ENCODE measurements around the gene LHFPL4. TPM values are rescaled to one million over a fixed set of nuclear protein-coding genes. Genes with fewer than 3 reads are reported as not detected.

The LHFPL4 gene
- total RNA-seq, 4 donors from 2014 or later: 0.04 to 0.13 TPM; not detected in 2

DNA sequence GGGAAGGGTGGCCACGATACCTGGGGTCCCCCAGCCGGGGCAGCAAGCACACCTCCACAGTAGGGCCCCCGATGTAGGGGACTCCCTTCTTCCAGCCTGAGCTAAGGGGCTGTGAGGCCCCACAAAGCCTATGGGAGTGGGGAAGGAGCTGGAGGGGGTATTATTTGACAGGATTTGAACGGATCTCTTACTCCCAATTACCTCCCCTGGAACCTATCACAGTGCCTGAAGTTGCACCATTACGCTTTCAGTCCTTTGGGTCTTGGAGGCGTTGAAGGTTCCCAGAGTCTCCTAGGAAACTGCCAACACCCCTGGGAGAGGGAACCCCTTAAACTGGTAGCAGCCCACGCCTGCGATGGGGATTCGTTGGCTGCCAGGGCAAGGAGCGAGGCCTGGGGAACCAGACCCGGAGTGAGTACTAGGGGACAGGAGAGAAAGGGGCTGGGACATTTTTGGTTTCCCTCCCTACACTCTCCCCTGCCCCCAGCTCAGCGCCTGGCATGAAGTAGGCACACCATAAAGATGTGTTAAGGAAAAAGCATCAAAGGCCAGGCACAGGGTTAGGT lies 409 bp upstream of the LHFPL4 start:
- Histone ChIP-seq H3K4me3 (no peak overlapping the region), H3K4me1 (peaks cover 0 to 9% (median 0%) of the 10 kb centered on the region in 3 donors), H3K9me3 (no peaks in the 10 kb centered on the region), H3K27me3 (peaks cover 68% of the 10 kb centered on the region), H3K36me3 (no peaks in the 10 kb centered on the region), H3K27ac (no peak overlapping the region)
- TF ChIP-seq, protein P1, sequence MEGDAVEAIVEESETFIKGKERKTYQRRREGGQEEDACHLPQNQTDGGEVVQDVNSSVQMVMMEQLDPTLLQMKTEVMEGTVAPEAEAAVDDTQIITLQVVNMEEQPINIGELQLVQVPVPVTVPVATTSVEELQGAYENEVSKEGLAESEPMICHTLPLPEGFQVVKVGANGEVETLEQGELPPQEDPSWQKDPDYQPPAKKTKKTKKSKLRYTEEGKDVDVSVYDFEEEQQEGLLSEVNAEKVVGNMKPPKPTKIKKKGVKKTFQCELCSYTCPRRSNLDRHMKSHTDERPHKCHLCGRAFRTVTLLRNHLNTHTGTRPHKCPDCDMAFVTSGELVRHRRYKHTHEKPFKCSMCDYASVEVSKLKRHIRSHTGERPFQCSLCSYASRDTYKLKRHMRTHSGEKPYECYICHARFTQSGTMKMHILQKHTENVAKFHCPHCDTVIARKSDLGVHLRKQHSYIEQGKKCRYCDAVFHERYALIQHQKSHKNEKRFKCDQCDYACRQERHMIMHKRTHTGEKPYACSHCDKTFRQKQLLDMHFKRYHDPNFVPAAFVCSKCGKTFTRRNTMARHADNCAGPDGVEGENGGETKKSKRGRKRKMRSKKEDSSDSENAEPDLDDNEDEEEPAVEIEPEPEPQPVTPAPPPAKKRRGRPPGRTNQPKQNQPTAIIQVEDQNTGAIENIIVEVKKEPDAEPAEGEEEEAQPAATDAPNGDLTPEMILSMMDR (IDR thresholded peaks at IDR 0.05): no peak
- TF ChIP-seq POLR2A (IDR thresholded peaks at IDR 0.05): no peak
- no peak for TF ChIP-seq EP300 (IDR thresholded peaks at IDR 0.05)
- TF ChIP-seq POLR2AphosphoS5 (IDR thresholded peaks at IDR 0.05): no peak
- no peak for ATAC-seq
- 43% methylated on average over 5 of the region's 12 CpGs; no CpG with 5 or more reads in 1 of the 2 donors for WGBS, 2 donors (ENCODE audit: low coverage in 1 of 2)

DNA sequence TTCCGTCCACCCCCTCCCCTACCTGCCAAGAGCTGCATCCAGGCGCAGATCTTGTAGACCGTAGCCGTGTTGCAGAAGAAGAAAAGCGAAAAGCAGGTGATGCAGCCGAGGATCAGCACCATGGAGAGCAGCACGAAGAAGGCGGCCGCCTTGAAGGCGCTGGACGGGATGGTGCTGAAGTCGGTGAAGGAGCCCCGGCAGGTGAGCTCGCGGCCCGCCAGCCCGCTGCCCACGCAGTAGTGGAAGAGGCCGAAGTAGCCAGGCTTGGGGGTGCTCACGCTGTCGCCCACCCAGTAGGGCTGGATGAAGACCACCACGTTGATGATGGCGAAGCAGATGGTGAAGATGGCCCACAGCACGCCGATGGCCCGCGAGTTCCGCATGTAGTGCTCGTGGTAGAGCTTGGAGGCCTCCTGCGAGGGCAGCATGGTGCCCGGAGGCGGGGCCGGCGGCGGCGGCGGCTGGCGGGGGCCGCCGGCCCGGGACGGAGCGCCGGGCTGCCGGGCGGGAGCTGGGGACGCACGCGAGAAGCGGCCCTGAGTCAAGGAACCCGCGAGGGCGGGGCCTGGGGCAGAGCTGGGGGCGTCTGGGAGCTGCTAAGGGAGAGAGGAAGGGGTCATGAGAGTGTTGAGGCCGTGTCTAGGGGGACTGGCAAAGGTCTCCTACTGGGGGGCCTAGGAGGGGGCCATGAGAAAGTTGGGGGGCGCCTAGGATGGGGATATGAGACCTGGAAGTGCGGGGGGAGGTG lies 1.2 kb downstream of the LHFPL4 start:
- H3K9me3 ChIP-seq: no peaks in the 10 kb centered on the region
- peaks cover 0 to 9% (median 0%) of the 10 kb centered on the region in 3 donors for H3K4me1 ChIP-seq
- TF ChIP-seq POLR2AphosphoS5 (IDR thresholded peaks at IDR 0.05) (no peak), EP300 (IDR thresholded peaks at IDR 0.05) (no peak), POLR2A (IDR thresholded peaks at IDR 0.05) (no peak)
- TF ChIP-seq, protein P1 (IDR thresholded peaks at IDR 0.05): no peak
- H3K4me3 ChIP-seq: no peak overlapping the region
- H3K27me3 ChIP-seq: peaks cover 77% of the 10 kb centered on the region
- ATAC-seq: no peak
- H3K27ac ChIP-seq: no peak overlapping the region
- 0 to 13% methylated on average over 1 to 5 of the region's 57 CpGs for WGBS, 2 donors (ENCODE audit: low coverage in 1 of 2)
- H3K36me3 ChIP-seq: no peaks in the 10 kb centered on the region

DNA sequence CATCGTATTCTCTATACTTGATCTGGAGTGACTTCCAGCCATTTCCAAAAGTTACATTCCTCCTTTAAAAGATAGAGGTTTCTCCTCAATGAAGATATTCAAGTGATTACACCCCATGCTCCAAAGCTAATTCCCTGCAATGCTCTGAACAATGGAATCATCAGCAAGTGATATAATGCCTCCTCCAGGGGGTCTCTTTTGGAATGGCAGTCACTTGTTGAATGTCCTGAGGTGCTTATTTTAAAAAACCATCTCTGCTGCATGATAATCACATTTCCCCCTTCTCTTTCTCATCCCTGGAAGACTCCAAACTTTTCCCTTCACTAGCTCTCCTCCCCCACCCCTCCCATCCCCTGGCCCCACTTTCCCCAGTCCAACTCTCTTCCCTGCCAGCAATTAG lies 2.6 kb downstream of the LHFPL4 start:
- H3K36me3 ChIP-seq: no peaks in the 10 kb centered on the region
- peaks cover 77% of the 10 kb centered on the region for H3K27me3 ChIP-seq
- no peak overlapping the region for H3K27ac ChIP-seq
- no peak for ATAC-seq
- no peak for TF ChIP-seq POLR2AphosphoS5 (IDR thresholded peaks at IDR 0.05)
- H3K4me3 ChIP-seq: no peak overlapping the region
- 90 to 100% methylated on average over 1 of the region's 1 CpG for WGBS, 2 donors (ENCODE audit: low coverage in 1 of 2)
- no peaks in the 10 kb centered on the region for H3K9me3 ChIP-seq
- peaks cover 0 to 9% (median 0%) of the 10 kb centered on the region in 3 donors for H3K4me1 ChIP-seq

DNA sequence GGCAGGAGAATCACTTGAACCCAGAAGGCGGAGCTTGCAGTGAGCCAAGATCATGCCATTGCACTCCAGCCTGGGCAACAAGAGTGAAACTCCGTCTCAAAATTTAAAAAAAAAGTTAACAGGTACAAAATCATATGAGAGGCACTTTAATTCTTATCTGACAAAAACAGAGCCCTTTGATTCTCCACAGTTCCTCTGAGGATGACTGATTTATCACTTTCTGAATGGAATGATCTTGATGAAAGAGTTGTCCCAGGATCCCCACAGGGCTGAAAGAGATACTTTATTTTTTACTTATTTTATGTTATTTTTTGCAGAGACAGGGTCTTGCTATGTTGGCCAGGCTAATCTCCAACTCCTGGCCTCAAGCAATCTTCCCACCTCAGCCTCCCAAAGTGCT lies 4.0 kb downstream of the LHFPL4 start:
- H3K36me3 ChIP-seq: no peaks in the 10 kb centered on the region
- TF ChIP-seq, protein P1 (IDR thresholded peaks at IDR 0.05): no peak
- TF ChIP-seq EP300 (IDR thresholded peaks at IDR 0.05) (no peak), POLR2A (IDR thresholded peaks at IDR 0.05) (no peak), POLR2AphosphoS5 (IDR thresholded peaks at IDR 0.05) (no peak)
- WGBS, 2 donors (ENCODE audit: low coverage in 1 of 2): 81 to 85% methylated on average over 2 of the region's 2 CpGs
- H3K9me3 ChIP-seq: no peaks in the 10 kb centered on the region
- no peak overlapping the region for H3K4me3 ChIP-seq
- peaks cover 65% of the 10 kb centered on the region for H3K27me3 ChIP-seq
- H3K4me1 ChIP-seq: peaks cover 0 to 9% (median 0%) of the 10 kb centered on the region in 3 donors
- ATAC-seq: no peak
- H3K27ac ChIP-seq: no peak overlapping the region

DNA sequence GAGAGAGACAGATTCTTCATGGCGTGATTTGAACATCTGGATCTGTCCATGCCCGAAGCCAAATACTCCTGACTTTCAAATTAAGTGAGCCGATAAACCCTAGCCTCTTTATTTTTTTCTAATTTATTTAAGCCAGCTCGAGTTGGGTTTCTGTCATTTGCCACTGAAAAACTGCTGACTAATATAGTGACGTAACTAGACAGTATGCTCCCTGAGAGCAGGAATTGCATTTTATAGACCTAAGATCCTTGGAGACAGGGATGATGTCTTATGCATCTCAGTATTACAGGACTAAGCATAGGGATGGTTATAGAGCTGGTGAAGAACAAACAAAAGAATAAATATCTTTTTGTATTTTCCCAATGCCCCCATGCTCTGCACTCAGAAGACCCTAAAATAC lies 4.6 kb downstream of the LHFPL4 start:
- H3K27me3 ChIP-seq: peaks cover 59% of the 10 kb centered on the region
- H3K27ac ChIP-seq: no peak overlapping the region
- no peak overlapping the region for H3K4me3 ChIP-seq
- no peak for ATAC-seq
- TF ChIP-seq POLR2A (IDR thresholded peaks at IDR 0.05) (no peak), EP300 (IDR thresholded peaks at IDR 0.05) (no peak), POLR2AphosphoS5 (IDR thresholded peaks at IDR 0.05) (no peak)
- TF ChIP-seq, protein P1 (IDR thresholded peaks at IDR 0.05): no peak
- no peaks in the 10 kb centered on the region for H3K9me3 ChIP-seq
- 67 to 82% methylated on average over 5 of the region's 5 CpGs for WGBS, 2 donors (ENCODE audit: low coverage in 1 of 2)
- H3K4me1 ChIP-seq: peaks cover 0 to 9% (median 0%) of the 10 kb centered on the region in 3 donors
- no peaks in the 10 kb centered on the region for H3K36me3 ChIP-seq

All from gastroesophageal sphincter (tissue), 4 donors.